Ishikawa (cell line): ENCODE data around the gene PAIP2.

Experiments used
- CEBPB ChIP-seq: IDR thresholded peaks from 2 replicates; pipeline ENCODE4 v1.6.1; 2012
- EGR1 ChIP-seq: IDR thresholded peaks from 2 replicates; pipeline ENCODE4 v1.6.1; 2012
- RAD21 ChIP-seq: IDR thresholded peaks from 2 replicates; pipeline ENCODE4 v1.6.1; 2012; ENCODE audit warnings: low read depth

- TF ChIP-seq EGR1 (no peak), CEBPB (no peak), RAD21 (no peak)
Observed at GRCh38 chr5:139360384-139360783, 18.7 kb downstream of the PAIP2 start.
